Mesenchymal stem cell (in vitro differentiated cells and primary cell): ENCODE data around the gene URB1.

Experiments used
- DNase-seq: peaks from one replicate; pipeline ENCODE4 v3.0.0-alpha.2; 2013
- H2AFZ ChIP-seq: one replicate; pipeline ENCODE4 v1.6.1; 2013; ENCODE audit warnings: low read depth, mild to moderate bottlenecking, control low read depth, inconsistent platforms, low read length, moderate library complexity
- H2AK5ac ChIP-seq: 2 replicates; pipeline ENCODE4 v1.6.1; 2013; ENCODE audit warnings: low read length, moderate library complexity, mild to moderate bottlenecking, inconsistent platforms; ENCODE audit not compliant: severe bottlenecking
- H2BK120ac ChIP-seq: one replicate; pipeline ENCODE4 v1.6.1; 2013; ENCODE audit warnings: low read depth, mild to moderate bottlenecking, inconsistent platforms, low read length, moderate library complexity
- H2BK12ac ChIP-seq, 2 experiments: one replicate each; pipeline ENCODE4 v1.6.1; 2013; ENCODE audit warnings: inconsistent platforms in 2 of 2, low read length in 2 of 2, mild to moderate bottlenecking in 2 of 2, moderate library complexity in 2 of 2, control low read depth in 1 of 2
- H2BK15ac ChIP-seq: one replicate; pipeline ENCODE4 v1.6.1; 2013; ENCODE audit warnings: mild to moderate bottlenecking, low read depth, inconsistent platforms; ENCODE audit not compliant: poor library complexity, severe bottlenecking
- H2BK5ac ChIP-seq: 2 replicates; pipeline ENCODE4 v1.6.1; 2013; ENCODE audit warnings: low read depth, mild to moderate bottlenecking, low read length, control low read depth, inconsistent platforms; ENCODE audit not compliant: poor library complexity, severe bottlenecking
- H3K14ac ChIP-seq, 2 experiments: one replicate each; pipeline ENCODE4 v1.6.1; 2013; ENCODE audit warnings: inconsistent platforms in 2 of 2, low read length in 2 of 2, control low read depth in 1 of 2, mild to moderate bottlenecking in 1 of 2, moderate library complexity in 1 of 2
- H3K18ac ChIP-seq, 2 experiments: one replicate each; pipeline ENCODE4 v1.6.1; 2013; ENCODE audit warnings: inconsistent platforms in 2 of 2, low read length in 2 of 2, control low read depth in 1 of 2, low read depth in 1 of 2, mild to moderate bottlenecking in 1 of 2
- H3K23ac ChIP-seq, 2 experiments: one replicate each; pipeline ENCODE4 v1.6.1; 2013; ENCODE audit warnings: inconsistent platforms in 2 of 2, low read length in 2 of 2, mild to moderate bottlenecking in 2 of 2, moderate library complexity in 2 of 2, control low read depth in 1 of 2
- H3K27ac ChIP-seq: 2 replicates; pipeline ENCODE4 v1.5.1; 2013; ENCODE audit warnings: mild to moderate bottlenecking, moderate library complexity, low read length, control low read depth, inconsistent platforms; ENCODE audit not compliant: poor library complexity, severe bottlenecking
- H3K27me3 ChIP-seq, 2 experiments: 2 replicates each; pipeline versions ENCODE4 v1.6.1 to v1.7.0; 2013; ENCODE audit warnings: low read length in 2 of 2, mild to moderate bottlenecking in 2 of 2, moderate library complexity in 2 of 2, control low read depth in 1 of 2, inconsistent platforms in 1 of 2; ENCODE audit not compliant: control insufficient read depth in 1 of 2, insufficient read depth in 1 of 2
- H3K36me3 ChIP-seq, 2 experiments: 2 replicates each; pipeline versions ENCODE4 v1.6.1 to v1.7.0; 2013; ENCODE audit warnings: low read length in 2 of 2, control low read depth in 1 of 2, inconsistent platforms in 1 of 2, low read depth in 1 of 2, mild to moderate bottlenecking in 1 of 2; ENCODE audit not compliant: insufficient read depth in 2 of 2, control insufficient read depth in 1 of 2
- H3K4ac ChIP-seq, 2 experiments: one replicate each; pipeline ENCODE4 v1.6.1; 2013; ENCODE audit warnings: inconsistent platforms in 2 of 2, low read length in 2 of 2, mild to moderate bottlenecking in 2 of 2, moderate library complexity in 2 of 2, control low read depth in 1 of 2, low read depth in 1 of 2
- H3K4me1 ChIP-seq: 2 replicates; pipeline ENCODE4 v1.6.1; 2013; ENCODE audit warnings: low read depth, low read length, control low read depth; ENCODE audit not compliant: control insufficient read depth, insufficient read depth
- H3K4me2 ChIP-seq: 2 replicates; pipeline ENCODE4 v1.6.1; 2013; ENCODE audit warnings: low read length, mild to moderate bottlenecking, inconsistent platforms; ENCODE audit not compliant: poor library complexity, severe bottlenecking
- H3K4me3 ChIP-seq, 2 experiments: 2 replicates each; pipeline versions ENCODE4 v1.5.1 to v1.7.0; 2013; ENCODE audit warnings: low read length in 2 of 2, mild to moderate bottlenecking in 2 of 2, control low read depth in 1 of 2, low read depth in 1 of 2; ENCODE audit not compliant: insufficient read depth in 1 of 2
- H3K79me1 ChIP-seq: replicated peaks from 2 replicates; pipeline ENCODE4 v1.6.1; 2013; ENCODE audit warnings: mild to moderate bottlenecking, control low read depth, low read length, inconsistent platforms; ENCODE audit not compliant: poor library complexity, severe bottlenecking
- H3K9ac ChIP-seq: 2 replicates; pipeline ENCODE4 v1.7.0; 2013; ENCODE audit warnings: mild to moderate bottlenecking, low read length, moderate library complexity
- H3K9me3 ChIP-seq: 2 replicates; pipeline ENCODE4 v1.7.0; 2013; ENCODE audit warnings: mild to moderate bottlenecking, low read length; ENCODE audit not compliant: control insufficient read depth
- H4K8ac ChIP-seq: one replicate; pipeline ENCODE4 v1.6.1; 2013; ENCODE audit warnings: inconsistent platforms, mild to moderate bottlenecking, low read length, moderate library complexity
- H4K91ac ChIP-seq: one replicate; pipeline ENCODE4 v1.6.1; 2013; ENCODE audit warnings: mild to moderate bottlenecking, low read length, inconsistent platforms
- WGBS: methylation state at CpG from one replicate; pipeline ENCODE4 v1.1.7; 2013; ENCODE audit warnings: mixed read lengths; 5-methylcytosine and 5-hydroxymethylcytosine counted together

The URB1 gene

DNA sequence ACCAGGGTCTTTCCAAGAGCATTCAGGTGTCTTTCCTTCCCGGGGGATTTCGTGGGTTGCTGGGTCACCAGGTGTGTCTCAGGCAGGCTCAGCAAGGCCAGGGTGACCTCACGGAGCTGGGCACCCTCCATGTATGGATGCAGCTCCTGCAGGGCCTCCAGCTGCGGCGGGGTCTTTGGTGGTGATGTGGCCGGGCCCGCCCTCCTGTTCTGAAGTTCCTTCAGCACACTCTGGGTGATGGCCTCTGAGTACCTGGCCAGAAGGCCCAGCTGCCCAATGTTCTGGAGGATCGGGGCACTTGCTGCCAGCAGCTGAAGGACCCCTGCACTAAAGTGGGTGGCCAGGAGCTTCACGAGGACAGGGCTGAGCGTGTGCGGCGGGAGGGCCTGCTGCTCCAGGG lies 45.5 kb downstream of the URB1 start:
- no peak overlapping the region for H3K14ac ChIP-seq
- peaks cover 40% of the 10 kb centered on the region for H3K79me1 ChIP-seq
- no peak overlapping the region for H3K4ac ChIP-seq
- H2AK5ac ChIP-seq: no peak overlapping the region
- H3K18ac ChIP-seq: no peak overlapping the region
- H3K23ac ChIP-seq: no peak overlapping the region
- H2BK12ac ChIP-seq: no peak overlapping the region
- peaks cover 28% of the 10 kb centered on the region for H3K9me3 ChIP-seq
- peaks cover 2% of the 10 kb centered on the region for H3K4me1 ChIP-seq
- peaks cover 75 to 99% of the 10 kb centered on the region in 2 experiments for H3K36me3 ChIP-seq
- H3K27me3 ChIP-seq: no peaks in the 10 kb centered on the region
- WGBS: over 99% methylated on average over 12 of the region's 12 CpGs
- no peak overlapping the region for H2BK5ac ChIP-seq
- no peak overlapping the region for H2BK15ac ChIP-seq
- H4K91ac ChIP-seq: no peak overlapping the region
- no peak for DNase-seq
- no peak overlapping the region for H2BK120ac ChIP-seq
- no peak overlapping the region for H3K4me2 ChIP-seq
- no peak overlapping the region for H3K9ac ChIP-seq
- no peak overlapping the region for H4K8ac ChIP-seq
- H3K4me3 ChIP-seq: no peak overlapping the region
- H3K27ac ChIP-seq: no peak overlapping the region
- H2AFZ ChIP-seq: no peak overlapping the region

DNA sequence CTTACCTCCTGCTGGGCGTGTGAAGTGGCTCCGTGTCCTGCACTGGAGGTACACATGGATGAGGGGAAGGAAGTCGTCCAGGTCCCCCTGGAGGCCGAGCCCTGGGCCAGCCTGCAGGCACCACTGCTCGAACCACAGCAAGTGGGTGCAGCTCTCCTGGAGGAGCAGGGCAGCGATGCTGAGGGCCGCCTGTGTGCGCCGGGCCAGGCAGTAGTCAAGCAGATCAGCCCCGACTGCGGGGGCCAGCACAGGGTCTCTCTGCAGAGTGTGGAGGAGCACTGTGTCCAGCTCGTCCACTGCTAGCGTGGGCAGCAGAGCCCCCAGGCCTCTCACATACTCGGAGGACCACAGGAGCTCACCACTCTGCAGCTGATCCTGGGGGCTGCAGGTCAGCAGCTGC lies 45.9 kb downstream of the URB1 start:
- Histone ChIP-seq H3K9me3 (peaks cover 28% of the 10 kb centered on the region), H3K27ac (no peak overlapping the region), H4K8ac (no peak overlapping the region), H3K36me3 (peaks cover 76 to 99% of the 10 kb centered on the region in 2 experiments), H2BK5ac (no peak overlapping the region), H3K23ac (no peak overlapping the region), H3K18ac (no peak overlapping the region), H2BK15ac (no peak overlapping the region), H3K79me1 (peaks cover 43% of the 10 kb centered on the region), H3K4me3 (no peak overlapping the region), H2BK120ac (no peak overlapping the region), H3K9ac (no peak overlapping the region), H2AK5ac (no peak overlapping the region), H3K14ac (no peak overlapping the region), H3K4me1 (peaks cover 2% of the 10 kb centered on the region), H3K27me3 (no peaks in the 10 kb centered on the region), H4K91ac (no peak overlapping the region), H3K4ac (no peak overlapping the region), H2AFZ (no peak overlapping the region), H3K4me2 (no peak overlapping the region), H2BK12ac (no peak overlapping the region)
- no peak for DNase-seq
- 96% methylated on average over 14 of the region's 14 CpGs for WGBS

DNA sequence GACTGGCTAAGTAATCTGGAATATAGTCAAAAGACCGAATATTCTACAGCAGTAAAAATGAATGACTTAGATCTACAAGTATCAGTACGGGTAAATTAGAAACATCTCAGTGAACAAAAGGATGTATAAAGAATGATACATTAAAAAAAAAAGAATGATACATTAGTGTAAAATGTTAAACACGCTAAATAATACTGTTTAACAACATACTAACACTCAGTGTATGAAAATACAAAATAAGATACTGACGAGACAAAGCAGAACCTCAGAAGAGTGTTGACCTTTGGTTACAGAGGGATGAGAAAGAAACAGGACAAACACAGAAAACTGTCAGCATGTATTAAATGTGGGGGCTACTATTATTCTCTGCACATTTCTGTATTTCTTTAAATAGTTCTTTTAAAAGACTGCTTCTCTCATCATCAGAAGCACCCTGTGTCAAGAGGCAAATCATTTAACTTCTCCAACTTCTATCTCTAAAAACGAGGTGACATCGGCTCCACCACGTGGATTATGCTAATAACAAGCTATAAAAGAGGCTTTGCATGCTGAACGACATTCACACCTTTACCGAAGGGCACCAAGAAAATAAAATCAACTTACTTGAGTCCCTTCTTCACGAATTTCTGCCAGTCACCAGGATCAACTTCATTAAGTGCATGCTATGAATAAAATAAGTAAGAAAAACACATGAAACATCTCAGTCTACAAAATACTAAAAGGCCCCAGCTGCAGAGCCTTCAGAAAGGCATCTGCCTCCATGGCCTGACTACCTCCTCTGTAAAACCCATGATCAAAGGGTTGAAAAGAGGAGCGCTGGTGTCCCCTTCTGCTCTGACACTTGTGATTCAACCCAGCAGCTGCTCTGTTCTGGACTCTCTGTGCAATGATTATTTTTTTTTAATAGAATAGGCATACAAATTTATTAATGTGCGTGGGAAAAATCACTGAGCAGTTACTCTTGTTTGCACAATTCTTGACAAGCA lies 51.7 kb downstream of the URB1 start:
- Histone ChIP-seq H2BK5ac (no peak overlapping the region), H2AK5ac (no peak overlapping the region), H3K27ac (no peak overlapping the region), H4K8ac (no peak overlapping the region), H3K18ac (no peak overlapping the region), H3K4me1 (peaks cover 12% of the 10 kb centered on the region), H2BK15ac (no peak overlapping the region), H2BK120ac (no peak overlapping the region), H3K36me3 (peaks cover 47 to 96% of the 10 kb centered on the region in 2 experiments), H3K79me1 (peaks cover 26% of the 10 kb centered on the region), H2AFZ (no peak overlapping the region), H4K91ac (no peak overlapping the region), H3K9ac (no peak overlapping the region), H3K4me2 (no peak overlapping the region), H2BK12ac (no peak overlapping the region), H3K23ac (no peak overlapping the region), H3K27me3 (no peaks in the 10 kb centered on the region), H3K4me3 (no peak overlapping the region), H3K9me3 (peaks cover 28% of the 10 kb centered on the region), H3K4ac (no peak overlapping the region), H3K14ac (no peak overlapping the region)
- 93% methylated on average over 9 of the region's 12 CpGs for whole genome bisulfite sequencing
- no peak for DNase-seq

DNA sequence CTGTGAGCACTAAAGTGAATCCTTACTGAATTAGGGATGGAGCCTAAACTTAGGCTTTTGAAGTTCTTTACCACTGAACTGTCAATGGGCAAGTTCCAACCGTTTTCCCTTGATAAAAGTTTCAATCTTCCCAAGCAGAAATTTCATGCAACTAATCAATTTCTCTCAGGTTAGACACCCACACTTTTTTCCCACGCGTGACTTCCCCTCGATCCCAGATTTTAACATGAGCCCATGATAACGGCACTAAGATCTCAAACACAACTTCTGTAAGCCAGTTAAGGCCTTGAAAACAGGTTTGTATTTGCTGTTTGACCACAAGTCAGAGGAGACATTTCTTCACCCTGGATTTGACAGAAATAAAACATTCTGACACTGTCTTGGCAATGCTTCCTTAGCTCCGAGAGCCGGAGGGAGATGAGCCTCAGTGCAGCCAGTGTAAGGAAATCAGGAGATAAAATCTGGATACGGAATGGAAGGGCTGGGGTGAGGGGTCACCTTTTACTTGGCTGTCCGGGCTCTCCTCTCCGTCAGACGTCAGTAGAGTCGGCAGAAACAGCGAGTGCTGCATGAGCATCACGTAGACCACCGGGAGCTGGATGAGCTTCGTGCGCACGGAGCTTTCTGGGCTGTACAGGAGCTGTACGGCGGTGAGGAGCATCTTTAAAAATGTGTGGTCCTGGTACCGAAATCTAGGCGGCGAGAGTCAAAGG lies 54.4 kb downstream of the URB1 start:
- no peak overlapping the region for H3K18ac ChIP-seq
- H3K14ac ChIP-seq: no peak overlapping the region
- 96% methylated on average over 18 of the region's 23 CpGs for WGBS
- peaks cover 15% of the 10 kb centered on the region for H3K79me1 ChIP-seq
- peaks cover 5% of the 10 kb centered on the region for H3K9me3 ChIP-seq
- H3K27me3 ChIP-seq: no peaks in the 10 kb centered on the region
- DNase-seq: no peak
- H2BK5ac ChIP-seq: no peak overlapping the region
- no peak overlapping the region for H3K4me2 ChIP-seq
- H2BK12ac ChIP-seq: no peak overlapping the region
- no peak overlapping the region for H3K27ac ChIP-seq
- H3K23ac ChIP-seq: no peak overlapping the region
- H2BK120ac ChIP-seq: no peak overlapping the region
- H4K91ac ChIP-seq: no peak overlapping the region
- H4K8ac ChIP-seq: no peak overlapping the region
- no peak overlapping the region for H2AFZ ChIP-seq
- no peak overlapping the region for H2BK15ac ChIP-seq
- no peak overlapping the region for H3K4ac ChIP-seq
- no peak overlapping the region for H3K9ac ChIP-seq
- H3K4me1 ChIP-seq: peaks cover 26% of the 10 kb centered on the region
- peak overlapping the region; percentile 53 for H2AK5ac ChIP-seq
- H3K4me3 ChIP-seq: no peak overlapping the region
- H3K36me3 ChIP-seq: peaks cover 47 to 96% of the 10 kb centered on the region in 2 experiments
